Upper lobe of right lung (tissue), 1 donor: ENCODE results near the gene DPP3. TPM values are rescaled to one million over a fixed set of nuclear protein-coding genes. Genes with fewer than 3 reads are reported as not detected.
A peak's percentile ranks its signal among the peaks of the same experiment; 100 is the strongest.
"Not testable (repeated sequence)": the region's sequence is repeated elsewhere in the genome, so short reads cannot be mapped to it uniquely, and the experiment has no call there.

ENCODE experiments used
- ATAC-seq: fragments of 200-7000 bp; cut with Tn5 transposase; one replicate; pipeline ENCODE4 v1.9.1; 2020; ENCODE audit warnings: mild to moderate bottlenecking, moderate library complexity
- DNase-seq: peaks from one replicate; pipeline ENCODE4 v3.0.0-alpha.2; 2020
- H3K27ac ChIP-seq: fragments of 200-600 bp; one replicate; pipeline ENCODE4 v1.8.0; 2022
- H3K27me3 ChIP-seq: fragments of 200-600 bp; one replicate; pipeline ENCODE4 v1.8.0; 2022; ENCODE audit warnings: mild to moderate bottlenecking
- H3K36me3 ChIP-seq: fragments of 200-600 bp; one replicate; pipeline ENCODE4 v1.8.0; 2022
- H3K4me1 ChIP-seq: fragments of 200-600 bp; one replicate; pipeline ENCODE4 v1.8.0; 2022
- H3K4me3 ChIP-seq: fragments of 200-600 bp; one replicate; pipeline ENCODE4 v1.8.0; 2022; ENCODE audit warnings: mild to moderate bottlenecking
- H3K9me3 ChIP-seq: fragments of 200-600 bp; one replicate; pipeline ENCODE4 v1.8.0; 2022
- intact Hi-C: fragments of 100-400 bp; cut with DNase I; formaldehyde crosslinking; loops from one replicate; pipeline ENCODE4 v1.11.0; 2022
- total RNA-seq: library from RNA; stranded (reverse); fragmentation: NEBNext Ultra II Directional; extraction: Animal tissue kit (Norgen Biotek cat#: 25700); gene quantifications from one replicate; pipeline ENCODE4 v1.2.1, GENCODE V29; 2021
- TF ChIP-seq, protein P1 (sequence below): fragments of 200-600 bp; IDR thresholded peaks from one replicate; pipeline ENCODE4 v1.8.0; 2022; ENCODE audit warnings: antibody characterized with exemption
- donor health status: DM: no; HTN: yes; CAD: no; lungs with severe emphysema.

The DPP3 gene
- total RNA-seq, 1 donor from 2014 or later, result 31.9 TPM

DNA sequence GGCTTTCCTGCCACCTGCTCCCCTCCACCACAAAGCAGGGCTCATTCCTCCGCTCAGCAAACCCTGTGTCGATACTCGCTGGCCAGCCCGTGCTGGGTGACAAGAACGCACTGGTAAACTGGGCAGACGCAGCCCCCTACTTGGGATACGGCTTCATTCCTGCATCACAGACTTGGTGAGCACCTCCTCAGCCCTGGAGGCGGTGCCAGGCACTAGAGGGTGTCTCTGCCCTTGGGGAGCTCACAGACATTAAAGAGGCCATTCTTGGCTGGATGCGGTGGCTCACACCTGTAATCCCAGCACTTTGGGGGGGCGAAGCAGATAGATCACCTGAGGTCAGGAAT is 59.6 kb downstream of the DPP3 start:
- Histone ChIP-seq H3K36me3 (peaks cover 27% of the 10 kb centered on the region), H3K9me3 (no peaks in the 10 kb centered on the region), H3K27me3 (no peaks in the 10 kb centered on the region), H3K4me1 (peaks cover 17% of the 10 kb centered on the region), H3K27ac (no peak overlapping the region), H3K4me3 (no peak overlapping the region)
- TF ChIP-seq, protein P1, sequence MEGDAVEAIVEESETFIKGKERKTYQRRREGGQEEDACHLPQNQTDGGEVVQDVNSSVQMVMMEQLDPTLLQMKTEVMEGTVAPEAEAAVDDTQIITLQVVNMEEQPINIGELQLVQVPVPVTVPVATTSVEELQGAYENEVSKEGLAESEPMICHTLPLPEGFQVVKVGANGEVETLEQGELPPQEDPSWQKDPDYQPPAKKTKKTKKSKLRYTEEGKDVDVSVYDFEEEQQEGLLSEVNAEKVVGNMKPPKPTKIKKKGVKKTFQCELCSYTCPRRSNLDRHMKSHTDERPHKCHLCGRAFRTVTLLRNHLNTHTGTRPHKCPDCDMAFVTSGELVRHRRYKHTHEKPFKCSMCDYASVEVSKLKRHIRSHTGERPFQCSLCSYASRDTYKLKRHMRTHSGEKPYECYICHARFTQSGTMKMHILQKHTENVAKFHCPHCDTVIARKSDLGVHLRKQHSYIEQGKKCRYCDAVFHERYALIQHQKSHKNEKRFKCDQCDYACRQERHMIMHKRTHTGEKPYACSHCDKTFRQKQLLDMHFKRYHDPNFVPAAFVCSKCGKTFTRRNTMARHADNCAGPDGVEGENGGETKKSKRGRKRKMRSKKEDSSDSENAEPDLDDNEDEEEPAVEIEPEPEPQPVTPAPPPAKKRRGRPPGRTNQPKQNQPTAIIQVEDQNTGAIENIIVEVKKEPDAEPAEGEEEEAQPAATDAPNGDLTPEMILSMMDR, result no peak
- ATAC-seq, result no peak
- DNase-seq, result no peak
- intact Hi-C loops, result no loop called here

DNA sequence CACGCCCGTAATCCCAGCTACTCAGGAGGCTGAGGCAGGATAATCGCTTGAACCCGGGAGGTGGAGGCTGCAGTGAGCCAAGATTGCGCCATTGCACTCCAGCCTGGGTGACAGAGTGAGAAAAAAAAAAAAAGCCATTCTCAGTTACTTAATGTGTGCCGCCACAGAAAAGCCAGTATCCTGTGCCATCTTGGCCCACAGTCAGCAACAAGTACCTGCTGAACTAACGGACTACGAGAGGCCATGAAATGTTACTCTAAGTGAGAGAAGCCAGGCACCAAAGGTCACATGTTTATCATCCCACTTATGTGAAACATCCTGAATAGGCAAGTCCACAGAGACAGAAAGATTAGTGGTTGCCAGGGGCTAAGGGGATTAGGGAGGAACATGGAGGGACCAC is 60.4 kb downstream of the DPP3 start:
- intact Hi-C loops, ATAC-seq, H3K27me3 ChIP-seq, H3K4me3 ChIP-seq, DNase-seq, H3K27ac ChIP-seq, H3K9me3 ChIP-seq: not testable (repeated sequence)
- H3K4me1 ChIP-seq, result peaks cover 22% of the 10 kb centered on the region
- peaks cover 27% of the 10 kb centered on the region for H3K36me3 ChIP-seq

DNA sequence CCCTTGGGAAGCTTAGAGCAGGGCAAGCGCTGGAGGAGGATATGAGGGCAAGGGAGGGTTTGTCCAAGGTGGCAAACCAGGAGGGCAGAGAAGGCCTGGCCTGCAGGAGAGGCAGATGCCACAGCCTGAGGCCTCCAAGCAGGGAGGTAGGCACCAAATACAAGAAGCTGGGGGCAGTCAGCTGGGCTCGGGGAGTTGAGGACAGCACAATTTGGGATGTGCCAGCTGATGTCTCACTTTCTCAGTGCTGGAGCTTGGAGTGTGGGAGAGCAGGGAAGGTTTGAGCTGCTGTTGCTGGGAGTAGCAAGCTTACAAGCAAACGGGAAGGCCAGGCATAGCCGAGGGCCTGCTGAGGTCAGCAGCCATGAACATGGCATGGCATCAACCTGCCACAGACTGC is 61.7 kb downstream of the DPP3 start:
- DNase-seq (no peak), ATAC-seq (no peak)
- no peaks in the 10 kb centered on the region for H3K27me3 ChIP-seq
- no peak overlapping the region for H3K27ac ChIP-seq
- H3K4me3 ChIP-seq, result no peak overlapping the region
- no peaks in the 10 kb centered on the region for H3K9me3 ChIP-seq
- peaks cover 27% of the 10 kb centered on the region for H3K4me1 ChIP-seq
- TF ChIP-seq, protein P1, result no peak
- H3K36me3 ChIP-seq, result peaks cover 27% of the 10 kb centered on the region
- intact Hi-C loops, result no loop called here

DNA sequence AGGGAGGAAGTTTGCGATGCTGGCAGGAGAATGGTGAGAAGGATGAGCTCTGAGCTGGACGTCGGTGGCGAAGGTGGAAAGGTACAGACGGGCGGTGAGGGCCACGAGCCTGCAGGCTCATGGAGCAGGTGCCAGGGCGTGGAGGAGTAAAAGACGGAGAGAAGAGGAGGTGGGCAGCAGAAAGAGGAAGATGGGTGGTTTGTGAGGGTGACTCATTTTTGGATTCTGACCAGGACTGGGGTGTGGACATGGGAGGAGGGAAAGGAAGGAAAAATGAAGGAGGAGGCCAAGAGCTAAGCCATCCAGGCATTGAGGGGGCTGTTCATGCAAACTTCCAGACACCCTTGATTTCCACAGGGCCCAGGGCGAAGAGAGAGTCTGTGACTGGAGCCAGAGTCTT is 62.1 kb downstream of the DPP3 start:
- ATAC-seq, result no peak
- H3K36me3 ChIP-seq, result peaks cover 27% of the 10 kb centered on the region
- no peak for DNase-seq

DNA sequence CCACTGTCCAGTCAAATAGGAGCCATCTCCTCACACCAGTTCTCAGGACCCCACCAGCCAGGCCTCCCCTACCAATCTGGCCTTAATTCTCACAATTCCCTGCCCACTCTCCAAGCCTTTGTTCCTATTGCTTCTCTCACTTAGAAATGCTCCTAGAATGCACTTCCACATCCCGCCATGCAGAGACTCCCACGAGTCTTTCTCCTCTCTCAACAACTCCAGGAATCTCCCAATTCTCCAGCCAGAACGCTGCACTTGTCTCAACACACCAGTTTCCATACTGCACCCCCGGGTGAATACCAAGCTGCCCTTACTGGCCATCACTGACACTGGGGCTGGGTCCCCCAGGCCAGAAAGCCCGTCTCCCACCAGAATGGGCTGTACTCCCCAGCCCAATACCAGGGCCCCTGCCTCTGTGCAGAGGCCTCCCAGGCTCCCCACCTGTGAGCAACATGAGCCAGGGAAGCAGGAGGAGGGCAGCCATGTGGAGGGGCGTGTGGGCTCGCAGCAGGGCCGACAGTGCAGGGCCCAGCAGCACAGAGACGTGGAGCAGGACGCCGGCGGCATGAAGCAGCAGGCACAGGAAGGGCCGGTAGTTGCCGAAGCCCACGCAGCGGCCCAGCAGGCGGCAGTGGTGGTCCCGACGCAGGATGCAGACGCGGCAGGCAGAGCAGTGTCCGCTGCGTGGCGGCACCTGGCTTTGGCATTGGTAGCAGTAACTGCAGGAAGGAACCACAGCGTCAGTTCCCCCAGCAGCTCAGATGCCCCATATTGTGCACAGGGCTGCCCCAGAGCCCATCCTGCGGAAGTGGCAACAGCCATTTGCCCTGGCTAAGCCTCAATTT is 63.3 kb downstream of the DPP3 start:
- DNase-seq, result no peak
- Histone ChIP-seq H3K4me3 (peak overlapping the region; percentile 8), H3K9me3 (no peaks in the 10 kb centered on the region), H3K27ac (peak overlapping the region; percentile 58), H3K4me1 (peaks cover 28% of the 10 kb centered on the region), H3K27me3 (no peaks in the 10 kb centered on the region), H3K36me3 (peaks cover 27% of the 10 kb centered on the region)
- TF ChIP-seq, protein P1, result peak; percentile 49
- ATAC-seq, result peak; percentile 7
- intact Hi-C loops, result no loop called here

More for the DNA sequence above, 62.1 kb downstream of the DPP3 start:
- Histone ChIP-seq H3K27ac (no peak overlapping the region), H3K4me3 (no peak overlapping the region), H3K27me3 (no peaks in the 10 kb centered on the region), H3K4me1 (peaks cover 28% of the 10 kb centered on the region), H3K9me3 (no peaks in the 10 kb centered on the region)
- TF ChIP-seq, protein P1, result no peak
- intact Hi-C loops, result no loop called here

DNA sequence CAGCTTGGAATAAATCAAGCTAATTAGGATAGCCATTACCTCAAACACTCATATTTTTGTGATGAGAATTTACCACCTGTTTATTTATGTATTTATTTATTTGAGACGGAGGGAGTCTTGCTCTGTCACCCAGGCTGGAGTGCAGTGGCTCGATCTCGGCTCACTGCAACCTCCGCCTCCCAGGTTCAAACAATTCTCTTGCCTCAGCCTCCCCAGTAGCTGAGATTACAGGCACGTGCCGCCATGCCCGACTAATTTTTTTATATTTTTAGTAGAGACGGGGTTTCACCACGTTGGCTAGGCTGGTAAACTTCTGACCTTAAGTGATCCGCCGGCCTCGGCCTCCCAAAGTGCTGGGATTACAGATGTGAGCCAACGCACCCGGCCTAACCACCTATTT is 64.7 kb downstream of the DPP3 start:
- H3K9me3 ChIP-seq, ATAC-seq, H3K27ac ChIP-seq, intact Hi-C loops, H3K27me3 ChIP-seq, DNase-seq: not testable (repeated sequence)
- Histone ChIP-seq H3K4me1 (peaks cover 28% of the 10 kb centered on the region), H3K36me3 (peaks cover 15% of the 10 kb centered on the region), H3K4me3 (peak overlapping the region; percentile 86)
